OCI-LY1 (cell line): Measurements from ENCODE around the gene OLFM3.

Experiments
- CTCF ChIP-seq: fragments of 200-600 bp; sonication (generic), shearing (Covaris generic); IDR thresholded peaks from 2 replicates; pipeline ENCODE4 v1.5.1; 2017; ENCODE audit warnings: mild to moderate bottlenecking, antibody characterized with exemption, low read length, moderate library complexity, mixed read lengths
- EZH2 ChIP-seq: fragments of 200-600 bp; sonication (generic), shearing (Covaris generic); IDR thresholded peaks from 2 replicates; pipeline ENCODE4 v1.8.0; 2017; ENCODE audit warnings: borderline replicate concordance, mixed run types, mild to moderate bottlenecking, antibody characterized with exemption, low read length, moderate library complexity, mixed read lengths

GRCh38 chr1:102032534-102032933, 35.8 kb upstream of the OLFM3 start:
- TF ChIP-seq CTCF, result no peak
- TF ChIP-seq EZH2, result no peak
